Karpas-422 (cell line): ENCODE results near the gene SLAIN1. TPM values are rescaled to one million over a fixed set of nuclear protein-coding genes. Genes with fewer than 3 reads are reported as not detected.
A peak's percentile ranks its signal among the peaks of the same experiment; 100 is the strongest.

ENCODE experiments used
- DNase-seq: peaks from one replicate; pipeline ENCODE4 v3.0.0-alpha.2; 2015
- H2AFZ ChIP-seq: fragments of 200-600 bp; sonication (generic); 2 replicates; pipeline ENCODE4 v1.6.1; 2014; ENCODE audit warnings: antibody characterized with exemption, low read length, mixed read lengths
- H3K27ac ChIP-seq: fragments of 200-600 bp; sonication (generic); 2 replicates; pipeline ENCODE4 v1.5.1; 2014; ENCODE audit warnings: mild to moderate bottlenecking, low read length, moderate library complexity
- H3K27me3 ChIP-seq: fragments of 200-600 bp; sonication (generic); 2 replicates; pipeline ENCODE4 v1.6.1; 2014; ENCODE audit warnings: low read length, mixed read lengths
- H3K36me3 ChIP-seq: fragments of 200-600 bp; sonication (generic); 2 replicates; pipeline ENCODE4 v1.6.1; 2014; ENCODE audit warnings: low read length, mixed read lengths; ENCODE audit not compliant: insufficient read depth
- H3K4me1 ChIP-seq: fragments of 200-600 bp; sonication (generic); 2 replicates; pipeline ENCODE4 v1.6.1; 2014; ENCODE audit warnings: mild to moderate bottlenecking, low read length, mixed read lengths
- H3K4me2 ChIP-seq: fragments of 200-600 bp; sonication (generic); 2 replicates; pipeline ENCODE4 v1.6.1; 2014; ENCODE audit warnings: low read length, low read depth, mild to moderate bottlenecking; ENCODE audit not compliant: poor library complexity, severe bottlenecking
- H3K4me3 ChIP-seq: fragments of 200-600 bp; sonication (generic); 2 replicates; pipeline ENCODE4 v1.5.1; 2014; ENCODE audit warnings: mild to moderate bottlenecking, antibody characterized with exemption, low read length, mixed read lengths
- H3K79me2 ChIP-seq: fragments of 200-600 bp; sonication (generic); 2 replicates; pipeline ENCODE4 v1.6.1; 2014; ENCODE audit warnings: mild to moderate bottlenecking, low read length, mixed read lengths
- H3K9ac ChIP-seq: fragments of 200-600 bp; sonication (generic); 2 replicates; pipeline ENCODE4 v1.6.0; 2014; ENCODE audit warnings: low read length
- H3K9me2 ChIP-seq: fragments of 200-600 bp; sonication (generic), shearing (Covaris generic); replicated peaks from 2 replicates; pipeline ENCODE4 v1.6.0; 2014; ENCODE audit warnings: mild to moderate bottlenecking, low read length, moderate library complexity; ENCODE audit not compliant: insufficient read depth
- H3K9me3 ChIP-seq: fragments of 300-700, 200-600 bp; sonication (generic); 2 replicates; pipeline ENCODE4 v1.6.1; 2014; ENCODE audit warnings: low read length, mixed read lengths
- H4K20me1 ChIP-seq: fragments of 200-600 bp; sonication (generic); 2 replicates; pipeline ENCODE4 v1.6.1; 2014; ENCODE audit warnings: mild to moderate bottlenecking, antibody characterized with exemption, low read length, low read depth; ENCODE audit not compliant: insufficient read depth
- total RNA-seq: library from RNA; depleted of rRNA; stranded (reverse); fragments of >200 nt; shearing (Covaris generic); gene quantifications from 2 replicates; pipeline ENCODE4 v1.2.3, GENCODE V29; 2014; ENCODE audit warnings: low replicate concordance

Gene SLAIN1
- total RNA-seq, 1 experiment from 2014 or later = 7.1 TPM

DNA sequence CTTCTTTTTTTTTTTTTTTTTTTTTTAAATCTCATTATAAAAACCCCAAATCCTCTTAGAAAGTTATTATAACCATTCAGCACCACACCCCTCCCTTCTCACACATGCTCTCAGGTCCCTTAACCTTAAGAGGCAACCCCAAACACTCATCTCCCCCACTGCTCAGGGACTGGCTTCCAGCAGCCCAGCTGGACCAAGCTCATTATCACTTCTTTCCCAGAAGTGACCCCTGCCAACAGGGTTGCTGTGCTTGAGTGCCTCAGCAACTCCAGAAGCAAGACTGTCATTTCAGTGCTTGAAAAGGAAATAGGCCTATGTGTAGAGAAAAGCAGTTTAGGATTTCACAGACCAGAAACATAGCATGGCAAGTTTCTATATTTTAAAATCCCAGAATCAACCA lies 84.3 kb downstream of the SLAIN1 start:
- H3K27ac ChIP-seq = no peak overlapping the region
- DNase-seq = no peak
- H3K4me3 ChIP-seq = no peak overlapping the region
- no peaks in the 10 kb centered on the region for H3K9me2 ChIP-seq
- no peaks in the 10 kb centered on the region for H3K36me3 ChIP-seq
- no peaks in the 10 kb centered on the region for H3K79me2 ChIP-seq
- H2AFZ ChIP-seq = no peak overlapping the region
- H3K4me2 ChIP-seq = no peak overlapping the region
- H3K9ac ChIP-seq = no peak overlapping the region
- H3K9me3 ChIP-seq = no peaks in the 10 kb centered on the region
- no peaks in the 10 kb centered on the region for H4K20me1 ChIP-seq
- no peaks in the 10 kb centered on the region for H3K4me1 ChIP-seq
- no peaks in the 10 kb centered on the region for H3K27me3 ChIP-seq

DNA sequence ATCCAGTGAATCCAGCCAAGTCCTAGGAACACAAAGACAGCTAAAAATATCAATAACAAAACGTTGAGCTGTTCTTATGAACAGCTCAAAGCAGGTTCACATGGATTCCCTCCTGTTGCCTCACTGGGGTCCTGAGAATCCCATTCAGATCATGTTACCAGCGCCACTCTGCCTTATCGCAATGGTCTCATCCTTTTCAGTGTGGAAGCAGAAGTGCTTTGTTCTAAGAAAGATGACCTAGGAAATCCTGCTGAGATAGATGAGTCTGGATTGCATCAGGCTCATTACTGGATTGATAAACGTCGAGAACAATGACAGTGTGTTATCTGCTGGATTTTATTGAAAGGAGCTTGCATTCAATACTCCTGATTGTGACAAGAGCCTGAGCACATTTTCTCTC lies 87.0 kb downstream of the SLAIN1 start:
- no peaks in the 10 kb centered on the region for H3K27me3 ChIP-seq
- no peak overlapping the region for H3K4me3 ChIP-seq
- no peak overlapping the region for H3K4me2 ChIP-seq
- H3K27ac ChIP-seq = no peak overlapping the region
- H3K9me2 ChIP-seq = no peaks in the 10 kb centered on the region
- H3K9ac ChIP-seq = no peak overlapping the region
- DNase-seq = no peak
- no peaks in the 10 kb centered on the region for H3K36me3 ChIP-seq
- no peaks in the 10 kb centered on the region for H3K4me1 ChIP-seq
- H4K20me1 ChIP-seq = no peaks in the 10 kb centered on the region
- H3K79me2 ChIP-seq = no peaks in the 10 kb centered on the region
- no peak overlapping the region for H2AFZ ChIP-seq
- no peaks in the 10 kb centered on the region for H3K9me3 ChIP-seq

DNA sequence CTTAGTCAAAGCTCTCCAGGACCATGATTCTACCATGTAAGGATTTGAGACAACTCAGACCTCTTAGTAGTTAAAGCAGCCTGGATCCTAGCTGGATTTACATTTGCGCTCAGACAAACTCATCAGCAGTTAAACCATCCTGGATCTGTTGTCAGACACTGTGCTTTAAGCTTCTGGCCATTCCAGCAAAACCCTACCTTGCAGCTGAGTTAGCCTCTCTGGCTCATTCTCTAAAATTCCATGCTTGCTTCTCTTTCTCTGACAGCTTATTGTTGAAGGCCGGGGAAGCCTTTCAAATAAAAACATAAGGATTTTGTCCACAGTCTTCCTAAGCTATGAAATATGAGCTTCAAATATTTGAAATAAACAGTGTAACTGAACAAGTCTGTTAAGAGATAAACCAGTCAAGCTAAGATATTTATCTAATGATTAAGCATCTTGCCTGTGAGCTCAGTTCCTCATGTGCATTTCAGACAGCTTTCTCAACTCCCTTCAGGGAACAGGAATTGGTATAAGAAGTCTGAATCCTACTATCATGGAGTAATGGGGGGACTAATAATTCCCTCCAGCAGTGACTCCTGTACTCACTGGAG lies 89.3 kb downstream of the SLAIN1 start:
- H3K27ac ChIP-seq = no peak overlapping the region
- no peak overlapping the region for H3K4me2 ChIP-seq
- no peaks in the 10 kb centered on the region for H4K20me1 ChIP-seq
- no peak overlapping the region for H3K9ac ChIP-seq
- H3K36me3 ChIP-seq = no peaks in the 10 kb centered on the region
- H3K79me2 ChIP-seq = no peaks in the 10 kb centered on the region
- H3K9me3 ChIP-seq = no peaks in the 10 kb centered on the region
- H3K4me1 ChIP-seq = no peaks in the 10 kb centered on the region
- no peak for DNase-seq
- no peak overlapping the region for H2AFZ ChIP-seq
- no peaks in the 10 kb centered on the region; the same call in 1 of the 2 replicates for H3K27me3 ChIP-seq
- no peak overlapping the region for H3K4me3 ChIP-seq
- no peaks in the 10 kb centered on the region for H3K9me2 ChIP-seq

GRCh38 chr13:77789376-77789775 lies 91.9 kb downstream of the SLAIN1 start:
- Histone ChIP-seq H3K27me3 (no peaks in the 10 kb centered on the region; the same call in 1 of the 2 replicates), H3K9ac (no peak overlapping the region), H3K27ac (no peak overlapping the region), H4K20me1 (no peaks in the 10 kb centered on the region), H3K4me1 (no peaks in the 10 kb centered on the region), H2AFZ (no peak overlapping the region), H3K36me3 (no peaks in the 10 kb centered on the region), H3K4me3 (no peak overlapping the region), H3K9me2 (no peaks in the 10 kb centered on the region), H3K9me3 (no peaks in the 10 kb centered on the region), H3K4me2 (no peak overlapping the region), H3K79me2 (no peaks in the 10 kb centered on the region)
- DNase-seq = no peak

- Histone ChIP-seq H3K27ac (no peak overlapping the region), H2AFZ (no peak overlapping the region), H3K4me1 (no peaks in the 10 kb centered on the region), H3K9me3 (no peaks in the 10 kb centered on the region), H3K4me3 (no peak overlapping the region), H3K27me3 (no peaks in the 10 kb centered on the region; the same call in 1 of the 2 replicates), H4K20me1 (no peaks in the 10 kb centered on the region), H3K9me2 (no peaks in the 10 kb centered on the region), H3K4me2 (no peak overlapping the region), H3K9ac (no peak overlapping the region), H3K79me2 (no peaks in the 10 kb centered on the region), H3K36me3 (no peaks in the 10 kb centered on the region)
- DNase-seq = no peak
Observed at GRCh38 chr13:77800219-77800618, 102.7 kb downstream of the SLAIN1 start.

DNA sequence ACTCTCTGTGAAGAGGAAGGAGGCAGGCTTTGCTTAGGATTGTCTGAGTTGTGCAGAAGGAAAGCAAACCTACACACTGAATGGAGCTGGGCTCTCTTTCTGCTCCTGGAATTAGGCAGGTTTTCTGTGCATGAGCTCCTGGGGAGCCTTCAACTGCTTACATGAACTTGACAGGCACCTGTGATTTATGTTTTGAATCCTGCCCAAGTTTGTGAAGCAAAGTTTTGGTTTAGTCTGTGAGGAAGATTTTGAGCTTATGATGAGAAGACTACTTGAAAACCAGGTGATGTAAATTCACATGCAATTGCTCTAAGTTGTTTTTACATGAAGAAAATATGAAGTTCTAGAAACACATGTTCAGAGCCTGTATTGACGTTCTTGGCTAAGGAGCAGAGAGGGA lies 109.0 kb downstream of the SLAIN1 start:
- Histone ChIP-seq H3K4me3 (no peak overlapping the region), H3K9me2 (no peaks in the 10 kb centered on the region)

GRCh38 chr13:77807431-77808135 lies 110.1 kb downstream of the SLAIN1 start:
- Histone ChIP-seq H3K36me3 (no peaks in the 10 kb centered on the region), H4K20me1 (no peaks in the 10 kb centered on the region), H3K4me3 (no peak overlapping the region), H3K9ac (no peak overlapping the region), H3K9me3 (no peaks in the 10 kb centered on the region), H2AFZ (no peak overlapping the region), H3K4me1 (no peaks in the 10 kb centered on the region), H3K4me2 (no peak overlapping the region), H3K27ac (no peak overlapping the region), H3K9me2 (no peaks in the 10 kb centered on the region), H3K27me3 (no peaks in the 10 kb centered on the region), H3K79me2 (no peaks in the 10 kb centered on the region)
- no peak for DNase-seq

More for the DNA sequence above, 109.0 kb downstream of the SLAIN1 start:
- Histone ChIP-seq H3K36me3 (no peaks in the 10 kb centered on the region), H3K27me3 (no peaks in the 10 kb centered on the region), H3K27ac (no peak overlapping the region), H3K4me1 (no peaks in the 10 kb centered on the region), H4K20me1 (no peaks in the 10 kb centered on the region), H2AFZ (no peak overlapping the region), H3K79me2 (no peaks in the 10 kb centered on the region), H3K4me2 (no peak overlapping the region), H3K9me3 (no peaks in the 10 kb centered on the region), H3K9ac (no peak overlapping the region)
- DNase-seq = no peak

DNA sequence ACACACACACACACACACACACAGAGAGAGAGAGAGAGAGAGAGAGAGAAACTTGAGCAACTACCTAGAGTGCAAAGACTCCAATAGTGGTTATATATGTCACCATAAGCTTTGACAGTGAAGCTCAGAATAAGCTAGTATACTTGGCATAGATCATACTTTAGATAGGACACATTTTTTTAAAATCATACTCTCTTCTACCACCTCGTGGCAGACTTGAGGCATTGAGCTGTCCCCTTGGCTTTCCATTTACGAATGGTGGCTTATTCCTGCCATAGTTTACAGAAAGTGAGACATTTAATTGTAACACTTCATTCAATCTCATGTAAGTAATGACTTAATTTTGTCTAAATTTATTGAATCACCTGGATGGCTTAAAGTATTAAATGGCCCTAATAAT lies 112.9 kb downstream of the SLAIN1 start:
- Histone ChIP-seq H3K9me2 (no peaks in the 10 kb centered on the region), H4K20me1 (no peaks in the 10 kb centered on the region), H2AFZ (no peak overlapping the region), H3K79me2 (no peaks in the 10 kb centered on the region), H3K4me1 (no peaks in the 10 kb centered on the region), H3K4me2 (no peak overlapping the region), H3K27me3 (0 out of 2 replicates have a peak, but pooled peaks cover 2% of the 10 kb centered on the region), H3K9me3 (no peaks in the 10 kb centered on the region), H3K4me3 (no peak overlapping the region), H3K27ac (no peak overlapping the region), H3K36me3 (no peaks in the 10 kb centered on the region), H3K9ac (no peak overlapping the region)
- peak; percentile 73 for DNase-seq
